GM19463 (cell line): ENCODE data around the gene DCTPP1.
A peak's percentile ranks its signal among the peaks of the same experiment; 100 is the strongest.

Source experiments
- ATAC-seq: cut with Tn5 transposase; IDR thresholded peaks from one replicate; pipeline ENCODE4 v1.9.1; 2021; ENCODE audit warnings: mild to moderate bottlenecking, moderate library complexity; ENCODE audit not compliant: unreplicated experiment

Gene DCTPP1

GRCh38 chr16:30383521-30383920, 46.3 kb downstream of the DCTPP1 start:
- ATAC-seq, result no peak

- no peak for ATAC-seq
These were observed 47.5 kb downstream of the DCTPP1 start, which contains the start of gene SEPTIN1 for GRCh38 chr16:30382111-30382881. Gene SEPTIN1, minus strand, starts transcription at chr16:30382561. Its CDS starts 19 bp downstream, at chr16:30382542.

DNA sequence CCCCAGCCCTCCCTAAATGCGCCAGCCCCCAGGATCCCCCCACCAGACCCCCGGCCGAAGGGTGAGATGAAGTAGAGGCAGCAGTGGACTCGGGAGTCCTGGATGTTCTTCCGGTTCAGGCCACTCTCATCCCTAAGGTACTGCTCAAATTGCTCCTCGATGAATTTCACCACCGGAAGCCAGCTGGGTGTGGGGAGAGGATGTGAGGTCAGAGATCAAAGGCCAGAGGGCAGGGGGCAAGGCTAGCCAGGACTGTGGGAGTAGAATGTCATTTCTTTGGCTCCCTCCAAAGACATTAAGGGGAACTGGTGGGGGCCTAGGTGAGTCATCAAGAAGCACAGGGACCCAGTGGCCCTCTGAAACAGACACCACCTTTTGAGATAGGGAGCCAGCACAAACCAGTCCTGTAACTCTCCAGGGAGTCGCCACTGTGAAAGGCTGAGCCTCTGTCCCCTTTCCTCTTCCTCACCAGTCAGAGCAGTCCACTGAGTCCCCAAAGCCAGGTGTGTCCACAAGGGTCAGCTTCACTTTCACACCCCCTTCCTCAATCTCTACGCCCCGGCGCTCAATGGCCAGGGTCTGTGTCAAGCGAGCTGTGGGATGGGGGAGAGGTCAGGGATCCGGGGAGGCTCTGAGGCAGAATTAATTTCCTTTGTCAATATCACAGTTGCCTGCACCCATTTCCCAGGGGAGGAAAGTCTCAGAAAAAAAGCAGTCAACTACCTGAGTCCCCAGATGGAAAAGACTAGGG, 48.4 kb downstream of the DCTPP1 start:
- no peak for ATAC-seq

DNA sequence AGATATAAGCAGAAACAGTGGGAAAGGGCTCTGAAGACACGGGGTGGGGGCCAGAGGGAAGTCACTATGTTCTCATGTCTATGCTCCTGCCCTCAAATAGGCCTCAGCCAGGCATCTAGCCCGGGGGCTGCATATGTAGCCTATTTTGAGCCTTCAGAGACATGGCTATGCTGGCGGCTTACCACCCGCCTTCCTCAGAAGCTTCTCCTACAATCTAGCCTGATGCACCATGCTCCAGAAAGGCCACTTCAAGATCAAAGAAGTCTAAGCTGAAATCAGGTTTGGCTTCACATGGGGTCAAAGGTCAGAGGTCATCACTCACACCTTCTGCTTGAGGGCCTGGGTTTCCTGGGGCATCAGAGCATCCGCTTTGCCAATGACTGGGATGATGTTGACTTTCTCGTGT, 49.0 kb downstream of the DCTPP1 start:
- no peak for ATAC-seq

GRCh38 chr16:30380072-30380802, 49.6 kb downstream of the DCTPP1 start:
- no peak for ATAC-seq

GRCh38 chr16:30379158-30379783, 50.6 kb downstream of the DCTPP1 start:
- no peak for ATAC-seq

DNA sequence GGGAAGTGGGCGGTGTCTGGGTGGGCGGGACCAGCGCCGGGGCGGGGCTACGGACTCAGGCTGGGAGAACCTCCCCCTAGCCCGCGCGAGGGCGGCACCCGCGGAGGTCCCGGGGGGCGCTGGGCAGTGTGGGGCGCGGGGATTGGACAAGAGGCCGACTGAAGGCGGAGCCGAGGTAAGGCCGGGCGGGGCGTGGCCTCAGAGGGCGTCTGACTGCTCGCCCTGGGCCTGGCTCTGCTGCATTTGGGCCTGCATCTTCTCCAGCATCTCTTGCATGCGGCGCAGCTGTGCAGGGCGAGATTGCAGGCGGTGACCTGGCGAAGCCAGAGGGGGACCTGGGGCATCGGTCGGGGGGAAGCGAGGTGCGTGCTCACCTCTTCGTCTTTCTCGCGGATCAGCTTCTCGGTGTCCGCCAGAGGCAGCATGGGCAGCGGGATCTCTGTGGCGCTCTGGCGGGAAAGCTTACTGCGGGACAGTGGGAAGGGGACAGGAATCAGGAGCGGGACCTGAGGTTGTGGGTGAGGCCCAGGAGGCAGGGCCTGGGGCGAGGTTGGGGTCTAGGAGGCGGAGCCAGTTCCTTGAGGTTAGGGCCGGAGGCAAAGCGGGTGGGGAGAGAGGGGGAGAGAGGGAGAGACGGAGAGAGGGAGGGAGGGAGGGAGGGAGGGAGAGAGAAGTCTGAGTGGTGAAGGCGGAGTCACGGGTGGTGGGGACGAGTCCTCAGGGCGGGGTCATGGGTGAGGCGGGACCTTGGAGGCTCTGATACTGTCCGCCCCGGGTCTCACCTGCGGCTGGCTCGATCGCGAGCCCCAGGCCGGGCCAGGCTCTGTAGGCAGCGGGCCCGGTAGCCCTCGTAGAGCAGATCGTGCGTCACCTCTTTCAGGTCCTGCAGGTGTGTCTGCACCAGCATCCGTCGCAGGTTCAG, 51.3 kb downstream of the DCTPP1 start:
- peak; percentile 88 for ATAC-seq

GRCh38 chr16:30377812-30378235, 52.0 kb downstream of the DCTPP1 start:
- peak; percentile 38 for ATAC-seq

DNA sequence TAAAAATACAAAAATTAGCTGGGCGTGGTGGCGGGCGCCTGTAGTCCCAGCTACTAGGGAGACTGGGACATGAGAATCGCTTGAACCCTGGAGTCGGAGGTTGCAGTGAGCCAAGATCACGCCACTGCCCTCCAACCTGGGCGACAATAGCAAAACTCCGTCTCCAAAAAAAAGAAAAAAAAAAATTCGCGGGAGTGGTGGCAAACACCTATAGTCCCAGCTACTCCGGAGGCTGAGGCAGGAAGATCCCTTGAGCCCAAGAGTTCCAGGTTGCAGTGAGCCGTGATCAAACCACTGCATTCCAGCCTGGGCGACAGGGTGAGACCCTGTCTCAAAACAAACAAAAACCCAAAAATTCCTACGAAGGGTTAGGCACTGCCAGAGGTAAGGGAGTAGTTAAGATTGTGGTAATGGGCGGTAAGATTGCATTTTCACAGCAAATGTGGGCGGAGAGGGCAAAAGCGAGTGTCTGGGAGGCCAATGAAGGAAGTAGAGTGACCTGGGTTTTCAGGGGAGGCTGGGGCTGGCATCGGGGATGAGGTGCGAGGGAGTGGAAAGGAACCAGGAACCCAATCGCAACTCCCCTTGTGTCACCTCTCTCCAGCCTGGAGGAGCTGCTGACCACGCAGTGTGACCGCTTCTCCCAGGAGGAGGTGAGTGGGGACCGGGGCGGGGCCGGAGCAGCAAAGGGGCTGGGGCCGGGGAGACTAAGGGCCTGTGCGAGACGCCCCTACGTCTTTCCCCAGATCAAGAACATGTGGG, 52.6 kb downstream of the DCTPP1 start:
- no peak for ATAC-seq

- ATAC-seq, result no peak
These were observed 53.3 kb downstream of the DCTPP1 start for GRCh38 chr16:30376461-30376902.

DNA sequence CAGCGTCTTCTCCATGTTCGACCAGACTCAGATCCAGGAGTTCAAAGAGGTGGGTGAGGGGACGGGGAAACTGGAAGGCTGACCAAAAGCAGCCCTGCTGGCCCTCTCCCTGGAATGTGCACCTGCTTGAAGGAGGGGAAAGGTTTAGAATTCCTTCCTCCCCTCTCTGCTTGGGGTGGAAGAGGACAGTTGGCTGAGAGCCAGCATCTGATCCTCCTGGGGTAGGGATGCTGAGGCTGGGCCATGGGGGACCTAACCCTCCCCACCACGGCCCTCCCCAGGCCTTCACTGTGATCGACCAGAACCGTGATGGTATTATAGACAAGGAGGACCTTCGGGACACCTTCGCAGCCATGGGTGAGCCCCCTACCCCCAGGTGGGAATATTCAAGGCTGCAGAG, 54.0 kb downstream of the DCTPP1 start:
- no peak for ATAC-seq

GRCh38 chr16:30374538-30374937, 55.3 kb downstream of the DCTPP1 start, which contains the start of gene MYL11:
Gene MYL11, plus strand, starts transcription at chr16:30374802. Its CDS starts 56 bp downstream, at chr16:30374858.
- no peak for ATAC-seq
